NB4 (cell line): Measurements from ENCODE around the gene PATJ.

Experiments used
- DNase-seq: peaks from one replicate; pipeline ENCODE4 v3.0.0; 2010; ENCODE audit warnings: low read depth
- H3K4me3 ChIP-seq: one replicate; pipeline ENCODE4 v1.5.1; 2011; ENCODE audit warnings: mild to moderate bottlenecking, low read depth, low read length, moderate library complexity
- MYC ChIP-seq: IDR thresholded peaks from 2 replicates; pipeline ENCODE4 v1.6.1; 2011; ENCODE audit warnings: low read depth, low read length
- POLR2A ChIP-seq: IDR thresholded peaks from 2 replicates; pipeline ENCODE4 v1.6.1; 2011; ENCODE audit warnings: mild to moderate bottlenecking; ENCODE audit not compliant: insufficient read length; ENCODE audit errors: extremely low read depth
- TF ChIP-seq, protein P1 (sequence below): IDR thresholded peaks from 2 replicates; pipeline ENCODE4 v1.6.1; 2011; ENCODE audit warnings: low read depth, low read length
- TF ChIP-seq, protein P2 (sequence below): IDR thresholded peaks from one replicate; pipeline ENCODE4 v1.5.1; 2012; ENCODE audit warnings: low read depth, low read length

The PATJ gene

DNA sequence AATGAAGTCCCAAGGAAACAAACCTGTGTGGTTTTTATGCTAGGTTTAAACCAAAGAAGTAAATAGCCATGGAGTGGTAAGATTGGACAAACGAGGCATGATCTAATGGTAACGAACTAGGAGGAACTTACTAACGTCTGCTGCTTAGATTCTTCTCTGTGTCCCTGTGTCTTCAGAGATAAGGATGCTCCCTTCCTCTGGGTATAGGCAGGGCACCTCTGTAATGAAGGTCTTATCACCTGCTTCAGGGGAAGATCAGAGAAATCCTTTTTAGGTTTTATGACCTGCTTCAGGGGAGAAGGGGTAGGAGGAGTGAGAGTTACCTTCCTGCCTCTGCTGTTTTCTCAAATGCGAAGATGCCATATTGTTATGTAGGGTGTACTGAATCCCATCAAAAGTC, 237.4 kb downstream of the PATJ start:
- DNase-seq = no peak
- TF ChIP-seq MYC (no peak), POLR2A (no peak)
- TF ChIP-seq, protein P1, sequence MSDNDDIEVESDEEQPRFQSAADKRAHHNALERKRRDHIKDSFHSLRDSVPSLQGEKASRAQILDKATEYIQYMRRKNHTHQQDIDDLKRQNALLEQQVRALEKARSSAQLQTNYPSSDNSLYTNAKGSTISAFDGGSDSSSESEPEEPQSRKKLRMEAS = no peak
- TF ChIP-seq, protein P2, sequence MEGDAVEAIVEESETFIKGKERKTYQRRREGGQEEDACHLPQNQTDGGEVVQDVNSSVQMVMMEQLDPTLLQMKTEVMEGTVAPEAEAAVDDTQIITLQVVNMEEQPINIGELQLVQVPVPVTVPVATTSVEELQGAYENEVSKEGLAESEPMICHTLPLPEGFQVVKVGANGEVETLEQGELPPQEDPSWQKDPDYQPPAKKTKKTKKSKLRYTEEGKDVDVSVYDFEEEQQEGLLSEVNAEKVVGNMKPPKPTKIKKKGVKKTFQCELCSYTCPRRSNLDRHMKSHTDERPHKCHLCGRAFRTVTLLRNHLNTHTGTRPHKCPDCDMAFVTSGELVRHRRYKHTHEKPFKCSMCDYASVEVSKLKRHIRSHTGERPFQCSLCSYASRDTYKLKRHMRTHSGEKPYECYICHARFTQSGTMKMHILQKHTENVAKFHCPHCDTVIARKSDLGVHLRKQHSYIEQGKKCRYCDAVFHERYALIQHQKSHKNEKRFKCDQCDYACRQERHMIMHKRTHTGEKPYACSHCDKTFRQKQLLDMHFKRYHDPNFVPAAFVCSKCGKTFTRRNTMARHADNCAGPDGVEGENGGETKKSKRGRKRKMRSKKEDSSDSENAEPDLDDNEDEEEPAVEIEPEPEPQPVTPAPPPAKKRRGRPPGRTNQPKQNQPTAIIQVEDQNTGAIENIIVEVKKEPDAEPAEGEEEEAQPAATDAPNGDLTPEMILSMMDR = no peak
- no peak overlapping the region for H3K4me3 ChIP-seq

DNA sequence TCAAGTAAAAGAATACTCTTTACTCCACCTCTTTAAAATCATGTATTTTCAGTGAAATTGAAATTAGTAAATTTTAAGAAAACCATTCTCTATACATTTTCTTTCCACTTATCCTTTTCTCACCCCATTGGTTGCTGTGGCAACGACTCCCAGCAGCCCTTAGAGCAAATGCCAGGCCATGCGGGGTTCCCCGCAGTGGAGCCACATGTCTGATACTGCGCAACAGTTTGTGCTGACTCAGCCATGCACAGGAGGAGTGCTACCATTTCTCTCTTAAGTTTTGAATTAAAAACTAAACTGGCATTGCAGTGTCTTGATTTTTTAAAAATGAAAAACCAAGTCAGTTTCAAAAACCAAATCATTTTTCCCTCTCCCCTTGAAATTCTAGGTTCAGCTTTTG, 238.3 kb downstream of the PATJ start:
- TF ChIP-seq, protein P1 = no peak
- TF ChIP-seq POLR2A = no peak
- TF ChIP-seq MYC = no peak
- TF ChIP-seq, protein P2 = no peak
- DNase-seq = peak; percentile 4
- no peak overlapping the region for H3K4me3 ChIP-seq

DNA sequence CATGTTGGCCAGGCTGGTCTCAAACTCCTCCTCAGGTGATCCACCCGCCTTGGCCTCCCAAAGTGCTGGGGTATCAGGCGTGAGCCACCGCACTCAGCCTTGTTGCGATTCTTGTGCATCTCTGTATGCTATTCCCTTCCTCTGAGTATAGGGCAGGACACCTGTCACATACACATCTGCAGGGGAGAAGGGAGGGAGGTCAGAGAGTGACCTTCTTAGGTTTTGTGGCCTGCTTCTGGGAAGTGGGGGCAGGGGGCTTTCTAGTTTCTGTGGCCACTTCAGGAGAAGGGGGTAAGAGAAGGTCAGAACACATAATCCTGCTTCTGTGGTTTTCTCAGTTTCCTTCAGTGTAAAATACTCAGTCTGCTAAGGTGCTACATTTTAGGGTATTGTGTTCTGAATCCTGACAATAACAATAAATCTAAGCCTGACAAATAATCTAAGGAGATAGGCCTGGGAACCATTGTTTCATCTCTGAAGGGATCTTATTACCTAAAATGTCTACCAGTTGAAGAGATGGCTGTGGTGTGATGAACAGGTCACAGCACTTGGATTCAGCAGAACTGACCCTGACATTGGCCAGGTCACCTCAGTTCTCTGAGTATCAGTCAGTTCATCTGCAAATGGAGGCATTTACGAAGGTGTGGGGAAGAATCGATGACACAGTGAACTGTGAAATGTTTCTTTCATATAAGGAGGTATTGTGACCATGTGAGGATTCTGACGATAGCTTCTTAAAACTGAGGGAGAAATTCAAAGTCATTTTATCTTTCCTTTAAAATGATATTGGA, 239.8 kb downstream of the PATJ start:
- no peak for DNase-seq
- TF ChIP-seq, protein P1 = no peak
- TF ChIP-seq, protein P2 = no peak
- no peak for TF ChIP-seq POLR2A
- H3K4me3 ChIP-seq = no peak overlapping the region

DNA sequence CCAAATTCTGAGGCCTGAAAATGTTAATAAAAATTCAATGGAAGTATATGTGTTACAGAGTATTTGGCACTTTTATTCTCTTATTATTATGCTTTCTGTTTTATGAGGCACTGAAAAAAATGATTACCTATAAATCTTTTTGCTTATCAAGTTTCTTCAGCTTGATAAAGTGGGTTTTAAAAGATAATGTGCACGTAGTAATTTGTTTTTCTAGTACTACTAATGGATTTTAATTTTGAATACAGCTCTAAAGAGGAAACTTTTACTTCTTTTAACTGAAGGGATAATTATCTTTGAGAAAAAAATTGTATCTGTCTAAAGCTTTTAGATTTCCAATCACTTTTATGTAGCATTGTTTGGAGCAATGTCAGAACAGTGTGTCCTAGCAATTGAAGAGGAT, 241.0 kb downstream of the PATJ start:
- no peak for DNase-seq
- TF ChIP-seq, protein P2 = no peak
- TF ChIP-seq POLR2A (no peak), MYC (no peak)
- TF ChIP-seq, protein P1 = no peak
- no peak overlapping the region for H3K4me3 ChIP-seq

DNA sequence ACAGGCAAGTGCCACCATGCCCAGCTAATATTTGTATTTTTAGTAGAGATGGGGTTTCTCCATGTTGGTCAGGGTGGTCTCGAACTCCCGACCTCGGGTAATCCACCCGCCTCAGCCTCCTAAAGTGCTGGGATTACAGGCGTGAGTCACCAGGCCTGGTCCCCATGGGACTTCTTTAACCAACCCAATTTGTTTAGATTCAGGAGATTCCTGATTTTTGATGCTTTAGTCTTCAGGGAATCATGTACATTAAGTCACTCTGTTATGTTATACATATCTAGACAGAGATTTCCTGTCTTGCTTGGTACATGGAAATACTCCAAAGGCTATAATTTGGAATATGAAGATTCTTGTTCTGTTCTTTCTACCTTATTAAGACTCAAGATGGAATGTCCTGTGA, 250.0 kb downstream of the PATJ start:
- no peak for DNase-seq
- H3K4me3 ChIP-seq = no peak overlapping the region
- TF ChIP-seq POLR2A (no peak), MYC (no peak)
- TF ChIP-seq, protein P2 = no peak
- TF ChIP-seq, protein P1 = no peak
